C1 segment of cervical spinal cord (tissue), 14 donors: ENCODE results near the gene GGTA1.
"Not testable (repeated sequence)": the region's sequence is repeated elsewhere in the genome, so short reads cannot be mapped to it uniquely, and the experiment has no call there.

ENCODE experiments used
- DNase-seq, 14 donors: peaks; one replicate each; lab custom pipeline; 2025; lab: John Stamatoyannopoulos, UW

The GGTA1 gene

DNA sequence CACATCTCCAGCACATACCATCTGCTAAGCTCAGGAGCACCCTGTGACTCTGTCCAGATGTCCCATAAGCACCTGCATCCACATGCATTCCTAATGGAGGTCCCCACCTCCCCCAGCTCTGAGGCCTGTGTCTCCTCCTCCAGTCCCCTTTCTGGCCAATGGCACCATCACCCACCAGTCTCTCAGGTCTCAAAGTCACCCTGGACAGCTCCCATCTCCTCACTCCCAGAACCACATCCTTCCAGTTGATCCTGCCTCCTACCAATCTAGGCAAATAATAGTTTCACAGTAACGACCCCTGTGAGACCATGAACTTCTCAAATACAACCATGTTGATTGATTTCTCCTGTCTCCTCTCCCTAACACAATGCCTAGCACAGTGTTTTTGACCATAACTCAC, 40.1 kb downstream of the GGTA1 start:
- DNase-seq = no peak

DNA sequence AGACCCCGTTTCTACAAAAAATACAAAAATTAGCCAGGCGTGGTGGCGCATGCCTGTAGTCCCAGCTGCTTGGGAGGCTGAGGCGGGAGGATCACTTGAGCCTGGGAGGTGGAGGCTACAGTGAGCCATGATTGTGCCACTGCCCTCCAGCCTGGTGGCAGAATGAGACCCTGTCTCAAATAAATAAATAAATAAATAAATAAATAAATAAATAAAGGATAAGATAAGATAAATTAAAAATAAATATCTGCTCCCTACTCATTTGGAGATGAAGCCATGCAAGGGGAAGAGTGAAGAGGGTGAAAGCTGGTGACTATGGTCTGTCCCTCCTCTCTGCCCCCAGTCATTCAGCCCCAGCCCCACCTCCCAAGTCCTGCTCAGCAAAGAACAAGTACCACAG, 41.2 kb downstream of the GGTA1 start:
- DNase-seq = not testable (repeated sequence)

DNA sequence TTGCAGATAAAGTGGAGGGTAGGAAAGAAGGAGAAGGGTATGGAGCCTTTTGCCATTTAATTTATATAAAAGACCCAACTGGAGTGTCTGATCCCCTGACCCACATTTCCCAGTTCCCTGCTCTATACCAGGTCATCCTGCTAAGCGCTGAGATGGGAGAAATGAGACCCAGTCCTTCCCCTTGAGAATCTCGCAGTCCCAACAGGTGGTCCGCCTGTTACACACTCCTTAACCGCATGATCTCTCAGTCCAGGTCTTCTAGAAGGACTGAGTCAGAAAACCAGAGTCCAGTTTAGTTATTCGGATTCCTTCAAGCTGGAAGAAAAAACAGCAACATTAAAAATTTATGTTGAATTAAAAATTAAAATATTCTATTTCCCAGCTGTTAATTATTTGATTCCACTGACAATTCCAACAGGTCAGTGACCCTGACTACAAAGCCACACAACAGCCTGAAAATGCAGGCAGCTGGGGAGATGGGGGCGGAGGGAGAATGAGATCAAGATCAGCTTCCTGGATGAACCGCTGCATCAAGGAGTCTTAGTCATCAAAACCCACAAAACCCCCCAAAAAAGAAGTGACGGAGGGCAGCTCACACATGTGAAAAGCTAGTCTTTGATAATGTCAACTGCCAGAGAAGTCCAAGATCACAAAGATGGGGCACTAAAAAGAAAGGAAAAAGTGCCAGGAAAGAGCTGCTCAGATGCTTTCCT, 44.0 kb downstream of the GGTA1 start:
- no peak for DNase-seq

DNA sequence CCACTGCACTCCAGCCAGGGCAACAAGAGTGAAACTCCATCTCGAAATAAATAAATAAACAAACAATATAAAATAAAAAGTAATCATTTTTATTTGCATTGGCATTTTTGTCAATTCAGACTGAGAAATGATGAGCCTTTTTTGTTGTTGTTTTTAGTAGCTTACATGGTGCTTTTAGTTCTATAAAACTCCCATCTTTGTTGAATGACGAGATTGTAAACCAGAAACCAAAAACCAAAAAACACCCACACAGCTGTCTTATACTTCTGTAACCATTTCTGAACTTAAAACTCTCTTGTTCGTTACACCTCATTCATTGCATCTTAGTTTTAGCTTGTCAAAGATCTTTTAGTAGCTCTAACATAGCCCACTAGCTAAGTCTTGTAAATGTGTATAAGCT, 44.7 kb downstream of the GGTA1 start:
- no peak for DNase-seq

DNA sequence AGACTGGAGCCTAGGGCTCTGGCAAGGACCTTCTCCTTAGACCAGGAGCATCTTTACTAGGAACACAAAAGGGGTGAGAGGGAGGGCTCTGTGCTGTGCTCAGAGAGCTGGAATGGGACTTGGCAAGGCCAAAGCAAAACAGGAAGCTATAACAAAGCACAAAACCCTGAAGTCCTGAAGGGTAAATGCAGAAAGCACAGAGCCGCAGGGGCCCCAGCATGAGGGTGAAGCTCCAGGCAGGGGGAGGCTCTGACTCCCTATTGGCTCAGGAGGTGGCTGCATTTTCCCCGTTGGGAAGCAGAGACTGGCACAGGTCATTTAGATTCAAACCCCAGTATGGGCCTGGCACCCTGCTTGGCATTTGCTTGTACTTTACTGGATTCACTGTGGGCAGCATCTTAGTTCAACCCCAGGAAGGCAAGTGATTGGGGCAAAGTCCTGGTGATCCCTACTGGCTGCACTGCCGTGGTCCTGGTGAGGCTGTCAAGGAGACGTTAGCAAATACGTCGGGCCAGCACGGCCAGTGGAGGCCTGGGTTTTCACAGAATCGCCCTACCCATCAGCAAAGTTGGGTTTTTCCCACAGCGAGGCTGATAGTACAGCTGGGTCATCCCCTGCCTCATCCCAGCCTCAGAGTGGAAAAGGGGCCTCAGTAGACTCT, 46.3 kb downstream of the GGTA1 start:
- DNase-seq = no peak

DNA sequence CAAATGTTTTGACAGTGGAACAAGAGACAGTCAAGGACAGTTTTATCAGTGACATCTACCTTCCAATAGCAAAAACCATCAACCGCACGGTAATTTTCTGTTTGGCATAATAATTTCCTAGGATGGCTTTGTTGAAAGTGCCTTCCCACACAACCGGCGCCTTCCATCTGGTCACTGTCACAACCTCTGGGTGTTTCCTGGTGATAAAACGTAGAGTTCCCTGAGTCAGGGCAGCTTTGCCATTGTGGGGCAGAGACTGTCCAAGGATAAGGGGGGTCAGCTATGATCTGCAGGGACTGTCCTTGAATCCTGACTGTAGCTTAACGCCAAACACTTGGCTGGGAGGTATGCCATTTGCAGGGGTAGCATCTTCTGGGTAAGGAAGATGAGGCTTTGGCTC, 47.6 kb downstream of the GGTA1 start:
- DNase-seq = no peak

DNA sequence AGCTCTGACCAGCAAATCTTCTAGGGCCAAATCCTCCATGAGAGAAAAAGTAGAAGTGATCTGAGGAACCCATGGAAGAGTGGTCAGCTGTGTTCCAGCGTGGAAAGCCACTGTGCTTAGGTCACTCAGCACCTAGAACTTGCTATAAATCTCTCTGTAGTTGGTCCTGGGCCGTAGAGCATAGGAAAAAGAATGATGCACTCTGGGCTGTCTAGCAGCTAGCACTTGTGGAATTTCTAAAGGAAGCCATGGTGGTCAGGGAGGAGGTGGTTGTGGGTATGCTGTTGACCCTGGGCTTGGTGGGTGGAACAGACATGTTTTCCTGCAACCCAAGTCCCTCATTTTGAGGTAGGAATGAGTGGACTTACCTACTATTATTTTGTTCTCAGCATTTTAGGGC, 48.1 kb downstream of the GGTA1 start:
- no peak for DNase-seq

DNA sequence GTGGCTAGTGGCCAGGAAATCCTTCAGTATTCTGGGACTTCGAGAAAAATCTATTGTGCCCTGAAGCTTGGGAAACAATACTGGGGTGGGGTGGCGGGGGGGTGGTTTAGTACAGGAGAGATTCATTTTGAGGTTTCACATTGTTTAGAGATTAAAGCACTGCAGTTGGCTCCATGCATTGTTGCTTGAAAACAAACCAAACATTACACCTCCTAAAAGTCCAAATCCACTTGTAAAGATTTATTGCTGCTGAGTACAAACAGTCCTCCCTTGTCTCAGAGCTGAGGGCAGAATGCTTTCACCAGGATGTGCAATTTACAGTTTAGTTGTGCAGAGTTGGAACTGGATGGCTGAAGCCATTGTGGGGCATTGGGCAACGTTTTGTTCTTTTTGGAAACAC, 49.4 kb downstream of the GGTA1 start:
- DNase-seq = no peak

DNA sequence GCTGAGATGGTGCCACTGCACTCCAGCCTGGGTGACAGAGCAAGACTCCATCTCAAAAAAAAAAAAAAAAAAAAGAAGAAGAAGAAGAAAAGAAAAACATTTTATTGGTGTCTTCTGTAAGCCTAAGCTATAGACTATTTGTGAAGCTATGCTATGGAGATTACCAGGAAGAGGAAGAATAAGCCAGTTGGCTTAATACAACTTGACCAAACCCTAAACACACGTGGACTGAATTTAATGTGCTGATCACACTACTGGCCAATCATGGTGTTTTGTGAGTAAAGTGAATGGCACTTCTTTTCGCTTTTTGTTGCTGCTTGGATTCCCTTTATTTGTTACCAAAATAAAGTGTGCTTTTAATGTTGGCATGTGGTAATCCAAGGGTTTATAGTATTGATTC, 49.9 kb downstream of the GGTA1 start:
- DNase-seq = no peak

DNA sequence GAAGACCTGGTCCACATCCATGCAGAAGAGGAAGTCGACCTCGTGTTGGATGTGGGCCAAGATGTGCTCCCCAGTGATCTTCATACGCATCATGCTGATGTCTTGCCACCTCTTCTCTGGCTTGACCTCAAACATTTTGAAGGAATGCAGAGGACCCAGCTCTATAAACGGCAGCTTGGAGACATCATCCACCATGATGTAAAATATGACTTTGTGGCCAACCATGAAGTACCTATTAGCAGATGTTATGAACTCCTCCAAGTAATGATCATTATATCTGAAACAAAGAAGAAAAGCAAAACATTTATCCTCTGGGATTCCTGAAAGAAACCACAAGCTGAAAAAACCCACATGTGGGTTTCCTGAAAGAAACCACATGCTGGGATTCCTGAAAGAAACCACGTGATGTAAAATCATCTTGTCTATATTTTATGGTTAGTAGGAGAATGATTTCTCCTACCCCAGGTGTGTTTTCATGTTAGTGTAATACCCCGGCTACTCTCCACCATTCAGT, 52.3 kb downstream of the GGTA1 start:
- no peak for DNase-seq

DNA sequence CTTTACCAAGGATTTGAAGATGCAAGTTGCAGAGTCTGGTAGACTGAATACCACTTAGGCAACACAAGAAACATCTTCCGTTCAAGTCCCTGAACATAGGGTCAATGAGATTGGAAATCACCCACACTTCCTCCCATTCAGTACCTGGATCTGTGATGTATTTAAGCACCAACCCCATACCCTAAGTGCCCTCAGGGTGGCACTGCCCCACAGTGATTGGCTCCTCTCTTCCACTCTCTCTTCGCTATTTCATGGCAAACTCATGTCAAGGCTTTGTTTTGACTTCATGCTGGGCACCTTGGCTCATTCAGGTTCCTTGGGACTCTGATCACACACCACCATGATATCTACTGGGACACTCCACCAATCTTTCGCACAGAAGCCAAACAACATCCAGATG, 53.7 kb downstream of the GGTA1 start:
- DNase-seq = no peak

DNA sequence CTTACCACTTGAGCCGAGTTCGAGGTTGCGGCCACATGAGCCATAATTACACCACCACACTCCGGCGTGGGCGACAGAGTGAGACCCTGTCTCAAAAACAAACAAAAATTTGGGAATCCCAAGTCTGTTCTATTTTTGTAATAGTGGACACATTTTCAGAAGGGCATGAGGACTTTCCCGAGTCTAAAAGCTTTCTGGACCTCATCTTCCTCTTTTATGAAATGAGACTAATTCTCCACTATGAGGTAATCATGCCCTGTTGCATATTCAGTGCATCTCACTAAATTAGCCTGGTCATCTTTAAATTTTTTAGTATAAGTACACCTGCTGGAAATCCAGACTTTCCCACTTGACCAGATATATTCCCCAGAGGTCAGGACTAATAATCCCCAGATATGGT, 55.7 kb downstream of the GGTA1 start:
- DNase-seq = no peak

DNA sequence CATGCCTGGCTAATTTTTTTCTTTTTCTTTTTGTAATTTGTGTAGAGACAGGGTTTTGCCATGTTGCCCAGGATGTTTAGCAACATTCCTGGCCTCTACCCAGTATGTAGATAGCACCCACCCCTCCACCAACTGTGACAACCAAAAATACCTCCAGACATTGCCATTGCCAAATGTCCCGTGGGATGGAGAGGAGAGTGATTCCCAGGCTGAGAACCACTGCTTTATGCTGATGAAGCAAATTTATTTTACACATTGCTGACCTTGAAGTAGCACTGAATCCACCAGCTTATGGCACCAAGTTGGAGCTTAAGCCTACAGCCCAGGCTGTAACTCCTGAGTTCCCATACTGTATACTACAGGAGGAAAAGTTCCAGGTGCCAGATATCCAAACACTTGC, 58.5 kb downstream of the GGTA1 start:
- DNase-seq = no peak

DNA sequence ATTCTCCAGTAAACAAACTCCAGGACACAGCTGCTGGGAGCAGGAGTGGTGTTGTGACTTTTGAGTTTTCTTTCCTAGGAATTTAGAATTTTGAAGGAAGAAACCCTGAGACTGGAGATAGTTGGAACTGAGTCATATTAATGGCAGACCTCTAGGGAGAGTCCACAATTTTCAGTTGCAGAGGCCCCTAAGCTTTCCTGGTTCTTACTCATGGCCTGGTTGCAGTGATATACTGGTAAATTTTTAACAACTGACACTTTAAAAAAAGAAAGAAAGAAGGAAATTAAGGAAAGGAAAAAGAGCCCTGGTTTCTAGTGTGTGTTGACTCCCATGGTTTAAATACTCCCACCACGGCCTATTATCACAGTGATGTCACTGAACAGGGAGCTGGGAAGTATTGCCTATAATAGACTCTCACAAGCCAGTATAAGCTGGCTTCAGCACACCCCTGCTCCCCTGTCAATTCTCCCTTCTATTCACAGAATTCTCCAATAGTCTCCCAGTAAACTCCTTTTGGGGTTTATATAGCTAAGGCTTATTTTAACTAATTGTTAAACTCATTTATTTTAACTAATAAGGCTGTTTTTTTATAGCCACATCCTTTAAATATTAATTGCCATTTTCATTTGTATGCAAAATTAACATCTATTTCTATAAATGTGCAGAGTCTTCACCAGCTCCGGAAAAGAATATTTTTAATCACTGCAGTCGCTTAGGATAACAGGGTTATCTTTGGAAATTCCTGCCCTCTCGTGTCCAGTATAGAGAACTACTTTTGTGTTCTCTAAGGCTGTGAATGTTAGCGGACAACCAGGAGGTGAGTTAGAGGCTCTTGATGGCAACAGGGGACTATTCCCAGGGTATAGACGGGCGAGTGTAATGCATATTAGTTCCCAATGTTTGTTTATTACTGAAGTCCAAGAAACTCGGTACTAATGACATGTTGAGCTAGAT, 59.7 kb downstream of the GGTA1 start:
- no peak for DNase-seq

DNA sequence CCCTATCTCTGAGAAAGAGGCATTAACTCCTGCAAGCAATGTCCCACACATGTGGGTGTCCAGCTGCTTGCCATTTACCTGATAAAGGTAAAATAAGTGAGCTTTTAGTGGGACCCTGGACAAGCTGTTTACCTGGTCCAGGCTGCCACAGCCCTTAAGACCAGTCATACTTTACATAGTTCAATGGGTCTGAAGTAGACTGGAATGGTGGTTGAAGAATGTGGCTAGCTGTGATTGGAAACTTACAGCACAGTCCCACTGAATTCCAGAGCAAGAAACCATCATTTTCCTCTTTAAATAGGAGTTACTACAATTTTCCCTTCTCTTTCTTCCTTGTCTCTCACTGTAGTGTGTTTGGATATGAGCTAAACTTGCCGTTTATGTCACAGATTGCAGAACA, 60.6 kb downstream of the GGTA1 start:
- no peak for DNase-seq

DNA sequence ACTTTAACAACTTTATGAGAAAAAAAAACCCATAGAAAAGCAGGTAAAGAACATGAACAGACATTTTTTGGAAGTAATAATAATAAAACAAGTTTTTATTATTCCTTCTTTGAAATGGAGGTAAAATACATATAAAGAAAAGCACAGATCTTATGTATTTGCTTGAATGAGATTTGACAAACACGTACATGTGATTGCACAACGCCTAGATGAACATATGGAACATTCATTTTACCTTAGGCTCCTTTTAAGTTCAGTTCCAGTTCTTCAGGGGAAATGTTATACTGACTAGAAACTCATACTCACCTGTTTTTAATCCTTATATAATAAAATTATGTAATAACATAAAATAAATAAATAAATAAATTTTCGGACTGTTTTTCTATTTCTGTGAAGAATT, 61.8 kb downstream of the GGTA1 start:
- no peak for DNase-seq

DNA sequence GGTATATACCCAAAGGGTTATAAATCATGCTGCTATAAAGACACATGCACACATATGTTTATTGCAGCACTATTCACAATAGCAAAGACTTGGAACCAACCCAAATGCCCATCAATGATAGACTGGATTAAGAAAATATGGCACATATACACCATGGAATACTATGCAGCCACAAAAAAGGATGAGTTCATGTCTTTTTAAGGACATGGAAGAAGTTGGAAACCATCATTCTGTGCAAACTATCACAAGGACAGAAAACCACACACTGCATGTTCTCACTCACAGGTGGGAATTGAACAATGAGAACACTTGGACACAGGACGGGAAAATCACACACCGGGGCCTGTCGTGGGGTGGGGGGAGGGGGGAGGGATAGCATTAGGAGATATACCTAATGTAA, 62.6 kb downstream of the GGTA1 start:
- DNase-seq = not testable (repeated sequence)

DNA sequence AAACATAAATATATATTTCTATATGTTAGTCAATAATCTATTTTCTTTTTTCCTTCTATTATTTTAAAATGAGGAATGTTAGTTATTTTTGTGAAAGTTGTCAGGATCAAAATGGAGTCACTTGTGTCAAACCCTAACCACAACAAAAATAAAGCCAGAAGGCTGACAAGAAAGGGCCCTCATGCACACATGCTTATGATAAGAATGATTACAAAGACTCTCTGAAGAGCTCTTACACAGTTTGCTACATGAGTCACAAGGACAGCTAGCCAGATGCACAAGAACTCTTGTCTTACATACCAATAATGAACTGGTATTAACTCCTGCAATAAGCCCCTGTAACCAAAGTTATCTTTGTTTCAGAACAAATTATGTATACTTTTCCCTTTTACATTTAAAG, 64.7 kb downstream of the GGTA1 start:
- DNase-seq = no peak

DNA sequence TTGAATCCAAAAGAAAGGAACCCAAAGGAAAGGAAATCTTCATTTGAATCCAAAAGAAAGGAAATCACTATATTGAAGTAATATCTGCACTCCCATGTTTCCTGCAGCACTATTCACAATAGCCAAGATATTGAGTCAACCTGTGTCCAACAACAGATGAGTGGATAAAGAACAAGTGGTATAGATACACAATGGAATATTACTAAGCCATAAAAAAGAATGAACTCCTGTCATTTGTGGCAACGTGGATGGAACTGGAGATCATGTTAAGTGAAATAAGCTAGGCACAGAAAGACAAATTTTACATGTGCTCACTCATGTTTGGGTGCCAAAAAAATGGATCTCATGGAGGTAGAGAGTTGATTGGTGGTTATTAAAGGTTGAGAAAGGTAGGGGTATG, 71.7 kb downstream of the GGTA1 start:
- no peak for DNase-seq

DNA sequence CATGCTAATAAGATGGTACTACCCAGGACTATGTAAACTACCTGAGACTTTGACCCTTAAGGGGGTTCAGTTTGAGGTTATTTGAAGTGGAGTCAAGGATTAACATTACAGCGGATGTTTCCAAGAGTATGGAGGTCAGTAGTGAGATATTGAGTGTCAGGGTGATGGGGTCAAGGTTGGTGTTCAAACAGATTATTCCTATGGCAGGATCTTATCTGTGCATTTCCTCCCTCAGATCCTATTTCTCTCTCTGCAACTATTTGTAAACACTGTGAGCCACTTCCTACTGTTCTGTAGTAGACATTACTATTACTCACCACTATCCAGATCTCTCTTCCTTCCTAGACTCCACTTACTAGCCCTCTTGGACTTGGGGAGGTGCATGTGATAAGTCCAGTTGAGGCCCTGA, 75.6 kb downstream of the GGTA1 start:
- no peak for DNase-seq

DNA sequence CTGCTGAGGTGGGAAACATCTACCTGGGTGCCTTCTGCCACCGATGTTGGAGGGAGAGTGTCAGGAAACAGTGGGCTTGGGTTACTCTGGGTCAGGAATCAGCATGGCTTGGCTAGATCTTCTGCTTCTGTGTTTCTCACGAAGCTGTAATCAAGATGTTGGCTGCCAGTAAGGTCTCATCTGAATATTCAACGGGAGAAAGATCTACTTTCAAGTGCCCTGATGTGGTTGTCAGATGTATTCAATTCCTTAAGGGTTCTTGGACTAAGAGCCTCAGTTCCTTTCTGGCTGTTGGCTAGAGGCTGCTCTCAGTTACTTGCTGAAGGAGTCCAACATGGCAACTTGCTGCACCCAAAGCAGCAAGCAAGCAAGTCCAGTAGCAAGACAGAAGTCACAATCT, 87.7 kb downstream of the GGTA1 start:
- DNase-seq = no peak

DNA sequence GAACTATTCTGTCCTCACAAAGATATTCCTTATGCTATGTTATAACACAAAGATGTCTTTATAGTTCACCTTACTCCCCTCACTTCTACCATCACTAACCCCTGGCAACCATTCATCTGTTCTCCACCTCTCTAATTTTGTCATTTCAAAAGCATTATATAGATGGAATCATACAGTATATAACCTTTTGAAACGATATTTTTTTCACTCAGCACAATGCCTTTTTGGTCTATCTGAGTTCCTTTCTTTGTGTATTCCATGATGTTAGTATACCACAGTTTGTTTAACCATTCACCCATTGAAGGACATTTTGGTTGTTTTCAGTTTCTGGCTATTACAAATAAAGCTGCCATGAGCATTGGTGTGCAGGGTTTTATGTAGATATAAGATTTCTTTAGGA, 93.7 kb downstream of the GGTA1 start:
- no peak for DNase-seq
